ENCODE results near the gene CYP24A1. TPM values are rescaled to one million over a fixed set of nuclear protein-coding genes. Genes with fewer than 3 reads are reported as not detected.

The CYP24A1 gene
- total and polyA plus RNA-seq, 2 experiments from 2014 or later, result 0.43 to 1.2 TPM

- Histone ChIP-seq H3K9me2 (ENCODE audit: insufficient read depth) (no peaks in the 10 kb centered on the region), H3K4me2 (ENCODE audit: unreplicated experiment) (no peak overlapping the region), H4K20me1 (ENCODE audit: insufficient read depth) (no peaks in the 10 kb centered on the region), H3K36me3 (ENCODE audit: low read depth) (no peaks in the 10 kb centered on the region), H3K79me2 (ENCODE audit: insufficient read depth) (no peaks in the 10 kb centered on the region), H3K9ac (no peak overlapping the region), H2AFZ (no peak overlapping the region), H3K9me3 (ENCODE audit: low read depth) (no peaks in the 10 kb centered on the region), H3K27me3 (replicated peaks; ENCODE audit: insufficient read depth) (no peaks in the 10 kb centered on the region), H3K27ac (no peak overlapping the region), H3K4me1 (ENCODE audit: insufficient read depth) (peaks cover 25% of the 10 kb centered on the region), H3K4me3 (no peak overlapping the region), H3F3A (ENCODE audit: insufficient read depth) (peaks cover 38% of the 10 kb centered on the region)
- TF ChIP-seq EZH2 (IDR thresholded peaks at IDR 0.05; ENCODE audit: insufficient read depth, poor library complexity, severe bottlenecking) (no peak), EZH2phosphoT487 (IDR thresholded peaks at IDR 0.05; ENCODE audit: insufficient read depth, low read depth) (no peak)
- in situ Hi-C loops (cut with MboI), result no loop called here
- DNase-seq, result peak; percentile 18
- WGBS, 2 experiments (ENCODE audit: low coverage in 1 of 2, low lambda C conversion rate in 2 of 2, missing lambda C conversion rate in 2 of 2), result 94 to 95% methylated on average over 7 of the region's 7 CpGs
Observed at GRCh38 chr20:54139188-54139587, 34.6 kb downstream of the CYP24A1 start.

GRCh38 chr20:54138427-54138826, 35.4 kb downstream of the CYP24A1 start:
- 93 to 97% methylated on average over 2 of the region's 2 CpGs for WGBS, 2 experiments (ENCODE audit: low coverage in 1 of 2, low lambda C conversion rate in 2 of 2, missing lambda C conversion rate in 2 of 2)
- H3F3A ChIP-seq (ENCODE audit: insufficient read depth), result peaks cover 45% of the 10 kb centered on the region
- peaks cover 33% of the 10 kb centered on the region for H3K4me1 ChIP-seq (ENCODE audit: insufficient read depth)
- no peak overlapping the region for H2AFZ ChIP-seq
- TF ChIP-seq EZH2phosphoT487 (IDR thresholded peaks at IDR 0.05; ENCODE audit: insufficient read depth, low read depth), result no peak
- no peak for TF ChIP-seq EZH2 (IDR thresholded peaks at IDR 0.05; ENCODE audit: insufficient read depth, poor library complexity, severe bottlenecking)
- H3K9me2 ChIP-seq (ENCODE audit: insufficient read depth), result no peaks in the 10 kb centered on the region
- H3K4me2 ChIP-seq (ENCODE audit: unreplicated experiment), result no peak overlapping the region
- no peaks in the 10 kb centered on the region for H3K36me3 ChIP-seq (ENCODE audit: low read depth)
- H4K20me1 ChIP-seq (ENCODE audit: insufficient read depth), result no peaks in the 10 kb centered on the region
- in situ Hi-C loops (cut with MboI), result no loop called here
- H3K9me3 ChIP-seq (ENCODE audit: low read depth), result no peaks in the 10 kb centered on the region
- DNase-seq, result no peak
- no peaks in the 10 kb centered on the region for H3K27me3 ChIP-seq (replicated peaks; ENCODE audit: insufficient read depth)
- H3K27ac ChIP-seq, result no peak overlapping the region
- no peak overlapping the region for H3K9ac ChIP-seq
- H3K4me3 ChIP-seq, result no peak overlapping the region
- no peaks in the 10 kb centered on the region for H3K79me2 ChIP-seq (ENCODE audit: insufficient read depth)

GRCh38 chr20:54137115-54137514, 36.7 kb downstream of the CYP24A1 start:
- Histone ChIP-seq H3F3A (ENCODE audit: insufficient read depth) (peaks cover 53% of the 10 kb centered on the region), H3K4me3 (no peak overlapping the region), H3K79me2 (ENCODE audit: insufficient read depth) (no peaks in the 10 kb centered on the region), H3K27ac (no peak overlapping the region), H2AFZ (no peak overlapping the region), H3K9me2 (ENCODE audit: insufficient read depth) (no peaks in the 10 kb centered on the region), H4K20me1 (ENCODE audit: insufficient read depth) (no peaks in the 10 kb centered on the region), H3K27me3 (replicated peaks; ENCODE audit: insufficient read depth) (no peaks in the 10 kb centered on the region), H3K9me3 (ENCODE audit: low read depth) (no peaks in the 10 kb centered on the region), H3K36me3 (ENCODE audit: low read depth) (no peaks in the 10 kb centered on the region), H3K9ac (no peak overlapping the region), H3K4me1 (ENCODE audit: insufficient read depth) (peaks cover 43% of the 10 kb centered on the region), H3K4me2 (ENCODE audit: unreplicated experiment) (no peak overlapping the region)
- in situ Hi-C loops (cut with MboI), result no loop called here
- DNase-seq, result peak; percentile 4
- TF ChIP-seq EZH2phosphoT487 (IDR thresholded peaks at IDR 0.05; ENCODE audit: insufficient read depth, low read depth) (no peak), EZH2 (IDR thresholded peaks at IDR 0.05; ENCODE audit: insufficient read depth, poor library complexity, severe bottlenecking) (no peak)
- 88 to 89% methylated on average over 5 of the region's 5 CpGs for WGBS, 2 experiments (ENCODE audit: low coverage in 1 of 2, low lambda C conversion rate in 2 of 2, missing lambda C conversion rate in 2 of 2)

GRCh38 chr20:54134445-54135220, 39.2 kb downstream of the CYP24A1 start:
- TF ChIP-seq EZH2 (IDR thresholded peaks at IDR 0.05; ENCODE audit: insufficient read depth, poor library complexity, severe bottlenecking) (no peak), EZH2phosphoT487 (IDR thresholded peaks at IDR 0.05; ENCODE audit: insufficient read depth, low read depth) (no peak)
- DNase-seq, result peak; percentile 70
- Histone ChIP-seq H3K27ac (peak overlapping the region; percentile 90), H3K4me2 (ENCODE audit: unreplicated experiment) (peak overlapping the region; percentile 72), H3F3A (ENCODE audit: insufficient read depth) (peaks cover 40% of the 10 kb centered on the region), H3K9ac (no peak overlapping the region), H3K79me2 (ENCODE audit: insufficient read depth) (no peaks in the 10 kb centered on the region), H3K36me3 (ENCODE audit: low read depth) (no peaks in the 10 kb centered on the region), H3K9me2 (ENCODE audit: insufficient read depth) (no peaks in the 10 kb centered on the region), H3K9me3 (ENCODE audit: low read depth) (no peaks in the 10 kb centered on the region), H4K20me1 (ENCODE audit: insufficient read depth) (no peaks in the 10 kb centered on the region), H3K4me1 (ENCODE audit: insufficient read depth) (peaks cover 29% of the 10 kb centered on the region), H3K4me3 (no peak overlapping the region), H3K27me3 (replicated peaks; ENCODE audit: insufficient read depth) (no peaks in the 10 kb centered on the region), H2AFZ (no peak overlapping the region)
- in situ Hi-C loops (cut with MboI), result no loop called here
- WGBS, 2 experiments (ENCODE audit: low coverage in 1 of 2, low lambda C conversion rate in 2 of 2, missing lambda C conversion rate in 2 of 2), result 42 to 52% methylated on average over 2 of the region's 2 CpGs
